ENCODE results near the gene PHF3. TPM values are rescaled to one million over a fixed set of nuclear protein-coding genes. Genes with fewer than 3 reads are reported as not detected.

The PHF3 gene
- total and polyA plus RNA-seq, 8 donors: 5.4 to 42.9 (median 31.2) TPM

DNA sequence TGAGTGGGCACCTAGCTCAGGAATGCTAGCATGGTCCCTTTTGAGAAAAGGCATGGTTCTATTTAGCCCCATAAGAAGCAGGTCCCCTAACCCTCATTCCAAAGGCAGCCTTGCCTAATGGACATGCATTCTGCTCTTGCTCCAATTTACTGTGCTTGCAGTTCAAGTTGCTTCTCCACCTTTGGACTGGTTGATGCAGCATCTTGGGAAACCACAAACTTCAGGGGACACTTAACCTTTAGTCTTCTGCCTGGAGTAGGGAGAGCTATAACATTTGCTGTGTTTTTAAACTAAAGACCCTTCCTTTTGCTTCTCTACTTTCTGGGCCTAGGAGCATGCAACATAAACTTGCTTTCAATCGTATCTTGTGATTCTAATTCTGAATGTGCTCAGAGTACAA, 5.1 kb upstream of the PHF3 start:
- Histone ChIP-seq H3K27ac (no peak overlapping the region), H3K36me3 (no peaks in the 10 kb centered on the region), H3K4me3 (no peak overlapping the region), H3K27me3 (no peaks in the 10 kb centered on the region), H3K9me3 (no peaks in the 10 kb centered on the region), H3K4me1 (no peaks in the 10 kb centered on the region)
- FAIRE-seq: no peak
- TF ChIP-seq, protein P1, sequence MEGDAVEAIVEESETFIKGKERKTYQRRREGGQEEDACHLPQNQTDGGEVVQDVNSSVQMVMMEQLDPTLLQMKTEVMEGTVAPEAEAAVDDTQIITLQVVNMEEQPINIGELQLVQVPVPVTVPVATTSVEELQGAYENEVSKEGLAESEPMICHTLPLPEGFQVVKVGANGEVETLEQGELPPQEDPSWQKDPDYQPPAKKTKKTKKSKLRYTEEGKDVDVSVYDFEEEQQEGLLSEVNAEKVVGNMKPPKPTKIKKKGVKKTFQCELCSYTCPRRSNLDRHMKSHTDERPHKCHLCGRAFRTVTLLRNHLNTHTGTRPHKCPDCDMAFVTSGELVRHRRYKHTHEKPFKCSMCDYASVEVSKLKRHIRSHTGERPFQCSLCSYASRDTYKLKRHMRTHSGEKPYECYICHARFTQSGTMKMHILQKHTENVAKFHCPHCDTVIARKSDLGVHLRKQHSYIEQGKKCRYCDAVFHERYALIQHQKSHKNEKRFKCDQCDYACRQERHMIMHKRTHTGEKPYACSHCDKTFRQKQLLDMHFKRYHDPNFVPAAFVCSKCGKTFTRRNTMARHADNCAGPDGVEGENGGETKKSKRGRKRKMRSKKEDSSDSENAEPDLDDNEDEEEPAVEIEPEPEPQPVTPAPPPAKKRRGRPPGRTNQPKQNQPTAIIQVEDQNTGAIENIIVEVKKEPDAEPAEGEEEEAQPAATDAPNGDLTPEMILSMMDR (IDR thresholded peaks at IDR 0.05): no peak
- intact Hi-C loops (cut with DNase I): no loop called here
- ATAC-seq: no peak
- 82 to 86% methylated on average over 1 of the region's 1 CpG for WGBS, 2 donors
- no peak for DNase-seq

DNA sequence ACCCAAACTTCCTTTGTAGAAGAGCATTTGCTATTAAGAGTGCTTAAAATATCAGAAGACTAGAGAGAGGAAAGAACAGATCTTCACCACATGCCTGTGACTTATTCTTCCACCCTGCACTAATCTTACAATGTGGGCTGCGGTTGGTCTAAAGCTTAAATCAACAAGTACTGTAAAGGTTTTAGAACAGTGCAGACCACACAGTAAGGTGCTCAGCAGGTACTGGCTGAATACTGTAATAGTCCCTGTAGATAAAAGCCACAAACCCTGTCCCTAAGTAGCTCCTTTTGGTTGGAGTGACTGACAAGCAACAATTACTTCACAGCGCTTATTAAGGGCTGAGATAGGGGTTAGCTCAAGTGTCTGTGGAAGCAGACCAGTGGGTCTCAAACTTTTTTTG, 972 bp upstream of the PHF3 start:
- Histone ChIP-seq H3K27me3 (no peaks in the 10 kb centered on the region), H3K36me3 (no peaks in the 10 kb centered on the region), H3K4me3 (no peak overlapping the region), H3K4me1 (peaks cover 0 to 18% (median 11%) of the 10 kb centered on the region in 3 donors), H3K27ac (no peak overlapping the region), H3K9me3 (no peaks in the 10 kb centered on the region)
- no peak for FAIRE-seq
- TF ChIP-seq, protein P1 (IDR thresholded peaks at IDR 0.05): no peak
- no peak for ATAC-seq
- DNase-seq: no peak
- WGBS, 2 donors: 37 to 39% methylated on average over 2 of the region's 2 CpGs
- intact Hi-C loops (cut with DNase I): no loop called here

DNA sequence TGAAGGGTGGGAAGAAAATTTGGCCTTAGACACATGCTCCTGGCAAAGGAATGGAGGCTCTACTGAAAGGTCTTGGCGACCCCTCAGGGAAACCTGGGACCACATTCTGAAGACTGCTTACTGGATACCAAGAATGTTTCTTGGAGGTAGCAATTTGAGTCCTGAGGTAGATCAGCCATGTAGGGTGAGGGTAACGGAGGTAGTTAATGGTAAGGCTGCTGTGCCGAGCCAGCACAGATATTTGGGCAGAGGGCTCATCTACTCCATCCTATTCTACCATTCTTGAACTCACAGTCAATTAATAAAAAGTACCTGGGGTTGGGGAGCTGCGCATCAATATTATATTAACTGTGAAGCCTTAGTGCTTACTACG, 401 bp upstream of the PHF3 start:
- Histone ChIP-seq H3K4me1 (peaks cover 0 to 24% (median 15%) of the 10 kb centered on the region in 3 donors), H3K36me3 (no peaks in the 10 kb centered on the region), H3K27me3 (no peaks in the 10 kb centered on the region), H3K9me3 (no peaks in the 10 kb centered on the region), H3K27ac (peak overlapping the region; percentile 88 to 98 (median 94)), H3K4me3 (peak overlapping the region; percentile 73 to 84 (median 80))
- DNase-seq (peak in 1 of 6 donors; percentile 13), FAIRE-seq (no peak), ATAC-seq (peak in 1 of 4 donors; percentile 2)
- WGBS, 2 donors: 2% methylated on average over 5 of the region's 5 CpGs
- TF ChIP-seq, protein P1 (IDR thresholded peaks at IDR 0.05): no peak
- intact Hi-C loops (cut with DNase I): no loop called here

DNA sequence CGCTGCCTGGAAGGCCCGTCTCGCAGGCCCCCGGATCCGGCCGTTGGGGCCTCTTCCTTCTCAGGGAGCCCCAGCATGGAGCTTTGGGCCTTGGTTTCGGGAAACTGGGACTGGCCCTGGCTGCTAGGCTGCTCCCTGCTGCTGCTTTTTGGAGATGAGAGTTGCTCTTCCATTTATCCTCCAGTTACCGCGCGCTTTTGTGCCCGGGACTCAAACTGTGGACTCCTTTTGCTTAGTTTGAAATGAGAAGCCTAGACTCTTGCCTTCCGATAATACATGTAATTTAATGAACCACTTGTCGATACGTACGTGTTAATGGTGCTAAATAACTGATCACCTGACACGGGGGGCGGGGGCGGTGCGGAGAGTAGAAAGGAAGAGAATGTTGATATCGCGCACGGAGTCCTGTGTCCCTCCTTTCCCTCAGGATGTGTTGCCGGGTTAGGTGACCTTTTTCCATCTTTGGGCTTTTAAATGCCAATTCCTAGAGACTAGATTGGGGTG, 968 bp downstream of the PHF3 start:
- TF ChIP-seq, protein P1 (IDR thresholded peaks at IDR 0.05): no peak
- H3K27me3 ChIP-seq: no peaks in the 10 kb centered on the region
- ATAC-seq (peak; percentile 16 to 48 (median 36)), DNase-seq (peak in 5 of 6 donors; percentile 33 to 70 (median 38)), FAIRE-seq (no peak)
- no peaks in the 10 kb centered on the region for H3K36me3 ChIP-seq
- H3K4me1 ChIP-seq: peaks cover 0 to 29% (median 15%) of the 10 kb centered on the region in 3 donors
- peak overlapping the region; percentile 73 to 84 (median 80) for H3K4me3 ChIP-seq
- peak overlapping the region; percentile 88 to 98 (median 94) for H3K27ac ChIP-seq
- H3K9me3 ChIP-seq: no peaks in the 10 kb centered on the region
- 0 to 1% methylated on average over 22 to 23 of the region's 23 CpGs for WGBS, 2 donors
- intact Hi-C loops (cut with DNase I): no loop called here

DNA sequence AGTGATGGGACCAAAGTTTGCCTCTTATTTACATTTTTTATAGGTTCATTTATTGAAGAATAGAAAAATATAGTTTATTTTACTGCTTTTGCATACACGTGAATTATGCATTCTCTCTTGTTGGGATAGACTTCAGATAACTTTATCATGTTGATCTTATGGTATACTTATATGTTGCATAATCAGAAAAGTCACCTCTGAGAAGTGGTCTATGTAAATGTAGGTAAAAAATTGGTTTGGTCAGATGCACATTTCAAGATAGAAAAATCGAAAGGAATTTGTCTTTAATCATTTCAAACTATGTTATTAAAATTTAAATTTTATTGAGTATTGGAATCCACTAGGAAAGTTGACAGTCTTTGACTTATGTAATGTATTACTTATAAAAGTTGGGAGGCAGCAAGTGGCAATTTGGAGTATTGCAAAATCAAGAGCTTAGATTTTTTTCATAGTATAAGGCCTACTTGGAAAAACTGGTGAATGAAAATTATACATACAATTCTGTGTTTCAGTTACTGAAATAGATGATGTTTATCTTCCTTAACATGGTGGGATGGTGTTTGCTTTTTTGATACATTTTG, 2.4 kb downstream of the PHF3 start:
- intact Hi-C loops (cut with DNase I): no loop called here
- TF ChIP-seq, protein P1 (IDR thresholded peaks at IDR 0.05): no peak
- Histone ChIP-seq H3K27ac (no peak overlapping the region), H3K9me3 (no peaks in the 10 kb centered on the region), H3K4me3 (peak overlapping the region in 1 of 4 donors; percentile 73), H3K36me3 (no peaks in the 10 kb centered on the region), H3K4me1 (peaks cover 0 to 29% (median 15%) of the 10 kb centered on the region in 3 donors), H3K27me3 (no peaks in the 10 kb centered on the region)
- FAIRE-seq: peak; percentile 26
- no peak for ATAC-seq
- WGBS, 2 donors: 12% methylated on average over 2 of the region's 2 CpGs
- DNase-seq: no peak

All from pancreas (tissue), 10 donors.